ENCODE measurements around the gene MARCHF11. TPM values are rescaled to one million over a fixed set of nuclear protein-coding genes. Genes with fewer than 3 reads are reported as not detected.

MARCHF11 gene
- total RNA-seq, 1 experiment from 2014 or later = not detected

GRCh38 chr5:16159636-16160035, 20.0 kb downstream of the MARCHF11 start:
- in situ Hi-C loops (cut with HindIII; ENCODE audit: low pct_unique_long_range_greater_than_20kb, low sequenced_read_pairs) = no loop called here
- Histone ChIP-seq H3K36me3 (ENCODE audit: control insufficient read depth, insufficient read depth, low read length) (no peaks in the 10 kb centered on the region), H3K27me3 (ENCODE audit: control insufficient read depth, insufficient read depth, low read length) (no peaks in the 10 kb centered on the region), H3K4me1 (ENCODE audit: control insufficient read depth, insufficient read depth, low read length) (no peaks in the 10 kb centered on the region), H3K4me3 (ENCODE audit: low read depth in 2 of 2, low read length in 2 of 2) (no peak overlapping the region), H3K9me3 (ENCODE audit: control insufficient read depth, insufficient read depth, low read depth, low read length) (no peaks in the 10 kb centered on the region), H3K27ac (ENCODE audit: low read length) (no peak overlapping the region)
- no peak for TF ChIP-seq POLR2AphosphoS5 (IDR thresholded peaks at IDR 0.05; ENCODE audit: low read depth, low read length)
- TF ChIP-seq, protein P1, sequence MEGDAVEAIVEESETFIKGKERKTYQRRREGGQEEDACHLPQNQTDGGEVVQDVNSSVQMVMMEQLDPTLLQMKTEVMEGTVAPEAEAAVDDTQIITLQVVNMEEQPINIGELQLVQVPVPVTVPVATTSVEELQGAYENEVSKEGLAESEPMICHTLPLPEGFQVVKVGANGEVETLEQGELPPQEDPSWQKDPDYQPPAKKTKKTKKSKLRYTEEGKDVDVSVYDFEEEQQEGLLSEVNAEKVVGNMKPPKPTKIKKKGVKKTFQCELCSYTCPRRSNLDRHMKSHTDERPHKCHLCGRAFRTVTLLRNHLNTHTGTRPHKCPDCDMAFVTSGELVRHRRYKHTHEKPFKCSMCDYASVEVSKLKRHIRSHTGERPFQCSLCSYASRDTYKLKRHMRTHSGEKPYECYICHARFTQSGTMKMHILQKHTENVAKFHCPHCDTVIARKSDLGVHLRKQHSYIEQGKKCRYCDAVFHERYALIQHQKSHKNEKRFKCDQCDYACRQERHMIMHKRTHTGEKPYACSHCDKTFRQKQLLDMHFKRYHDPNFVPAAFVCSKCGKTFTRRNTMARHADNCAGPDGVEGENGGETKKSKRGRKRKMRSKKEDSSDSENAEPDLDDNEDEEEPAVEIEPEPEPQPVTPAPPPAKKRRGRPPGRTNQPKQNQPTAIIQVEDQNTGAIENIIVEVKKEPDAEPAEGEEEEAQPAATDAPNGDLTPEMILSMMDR (IDR thresholded peaks at IDR 0.05) = no peak
- TF ChIP-seq SIN3A (IDR thresholded peaks at IDR 0.05; ENCODE audit: borderline replicate concordance, insufficient read depth, low read depth, low read length) = no peak
- TF ChIP-seq REST (IDR thresholded peaks at IDR 0.05; ENCODE audit: insufficient read depth in 1 of 2, low read depth in 2 of 2, low read length in 1 of 2) = no peak
- TF ChIP-seq TCF7L2 (IDR thresholded peaks at IDR 0.05; ENCODE audit: low read depth, low read length) = no peak
- intact Hi-C loops (cut with micrococcal nuclease; ENCODE audit: unreplicated experiment) = loop anchor here (1.0 kb wide), 1 partner anchor 297 kb away; no protein-coding TSS in a partner anchor
- POLR2A ChIA-PET = no interaction called here
- BruUV-seq (replicated peaks) = no TSS peak
- CTCF ChIA-PET = interaction anchor here (2.0 kb wide), 1 partner anchor 296 kb away, joined by 19 read pairs; no protein-coding TSS in a partner anchor
- DNase-seq (ENCODE audit: low read depth, low spot score) (no peak), ATAC-seq (no peak)

GRCh38 chr5:16156152-16156551, 23.4 kb downstream of the MARCHF11 start:
- no TSS peak for BruUV-seq (replicated peaks)
- Histone ChIP-seq H3K9me3 (ENCODE audit: control insufficient read depth, insufficient read depth, low read depth, low read length) (no peaks in the 10 kb centered on the region), H3K27ac (ENCODE audit: low read length) (no peak overlapping the region), H3K36me3 (ENCODE audit: control insufficient read depth, insufficient read depth, low read length) (no peaks in the 10 kb centered on the region), H3K4me1 (ENCODE audit: control insufficient read depth, insufficient read depth, low read length) (no peaks in the 10 kb centered on the region), H3K4me3 (ENCODE audit: low read depth in 2 of 2, low read length in 2 of 2) (no peak overlapping the region), H3K27me3 (ENCODE audit: control insufficient read depth, insufficient read depth, low read length) (no peaks in the 10 kb centered on the region)
- intact Hi-C loops (cut with micrococcal nuclease; ENCODE audit: unreplicated experiment) (no loop called here), in situ Hi-C loops (cut with HindIII; ENCODE audit: low pct_unique_long_range_greater_than_20kb, low sequenced_read_pairs) (no loop called here)
- TF ChIP-seq POLR2AphosphoS5 (IDR thresholded peaks at IDR 0.05; ENCODE audit: low read depth, low read length) = no peak
- TF ChIP-seq SIN3A (IDR thresholded peaks at IDR 0.05; ENCODE audit: borderline replicate concordance, insufficient read depth, low read depth, low read length) = no peak
- TF ChIP-seq, protein P1 (IDR thresholded peaks at IDR 0.05) = no peak
- TF ChIP-seq TCF7L2 (IDR thresholded peaks at IDR 0.05; ENCODE audit: low read depth, low read length) = no peak
- no peak for TF ChIP-seq REST (IDR thresholded peaks at IDR 0.05; ENCODE audit: insufficient read depth in 1 of 2, low read depth in 2 of 2, low read length in 1 of 2)
- DNase-seq (ENCODE audit: low read depth, low spot score) (no peak), ATAC-seq (no peak)
- POLR2A ChIA-PET = no interaction called here
- CTCF ChIA-PET = no interaction called here

Measured in Panc1 (cell line).